Hepatocyte (in vitro differentiated cells): Measurements from ENCODE around the gene ATP10D.

Source experiments
- EZH2 ChIP-seq: fragments of 200-600 bp; sonication (generic); IDR thresholded peaks from 2 replicates; pipeline ENCODE4 v1.6.1; 2016; ENCODE audit warnings: antibody characterized with exemption, mild to moderate bottlenecking, borderline replicate concordance
- TF ChIP-seq, protein P1 (sequence below): fragments of 200-600 bp; sonication (generic); IDR thresholded peaks from 2 replicates; pipeline ENCODE4 v1.5.1; 2016; ENCODE audit warnings: antibody characterized with exemption, mild to moderate bottlenecking; ENCODE audit not compliant: poor library complexity

DNA sequence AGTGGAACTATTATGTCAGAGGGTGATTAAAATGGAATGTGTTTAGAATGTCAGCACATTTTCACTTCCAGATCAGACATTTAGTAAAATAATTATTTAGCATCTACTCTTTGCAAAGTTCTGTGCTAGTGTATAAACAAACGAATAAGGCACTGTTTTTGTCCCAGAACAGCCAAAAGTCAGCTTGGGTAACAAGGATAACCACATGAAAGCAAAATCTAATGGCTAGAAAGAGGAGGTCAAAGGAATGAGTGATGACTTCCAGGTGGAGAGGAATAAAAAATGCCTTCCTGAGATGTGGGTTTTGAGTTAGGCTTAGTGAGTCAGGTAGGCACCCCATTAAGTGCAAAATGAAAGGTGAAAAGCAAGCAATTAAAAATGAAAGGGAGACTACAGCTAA is 112.6 kb downstream of the ATP10D start:
- no peak for TF ChIP-seq EZH2
- TF ChIP-seq, protein P1, sequence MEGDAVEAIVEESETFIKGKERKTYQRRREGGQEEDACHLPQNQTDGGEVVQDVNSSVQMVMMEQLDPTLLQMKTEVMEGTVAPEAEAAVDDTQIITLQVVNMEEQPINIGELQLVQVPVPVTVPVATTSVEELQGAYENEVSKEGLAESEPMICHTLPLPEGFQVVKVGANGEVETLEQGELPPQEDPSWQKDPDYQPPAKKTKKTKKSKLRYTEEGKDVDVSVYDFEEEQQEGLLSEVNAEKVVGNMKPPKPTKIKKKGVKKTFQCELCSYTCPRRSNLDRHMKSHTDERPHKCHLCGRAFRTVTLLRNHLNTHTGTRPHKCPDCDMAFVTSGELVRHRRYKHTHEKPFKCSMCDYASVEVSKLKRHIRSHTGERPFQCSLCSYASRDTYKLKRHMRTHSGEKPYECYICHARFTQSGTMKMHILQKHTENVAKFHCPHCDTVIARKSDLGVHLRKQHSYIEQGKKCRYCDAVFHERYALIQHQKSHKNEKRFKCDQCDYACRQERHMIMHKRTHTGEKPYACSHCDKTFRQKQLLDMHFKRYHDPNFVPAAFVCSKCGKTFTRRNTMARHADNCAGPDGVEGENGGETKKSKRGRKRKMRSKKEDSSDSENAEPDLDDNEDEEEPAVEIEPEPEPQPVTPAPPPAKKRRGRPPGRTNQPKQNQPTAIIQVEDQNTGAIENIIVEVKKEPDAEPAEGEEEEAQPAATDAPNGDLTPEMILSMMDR = no peak
